ENCODE measurements around the gene RRP7A.
"Not testable (repeated sequence)": the region's sequence is repeated elsewhere in the genome, so short reads cannot be mapped to it uniquely, and the experiment has no call there.

DNA sequence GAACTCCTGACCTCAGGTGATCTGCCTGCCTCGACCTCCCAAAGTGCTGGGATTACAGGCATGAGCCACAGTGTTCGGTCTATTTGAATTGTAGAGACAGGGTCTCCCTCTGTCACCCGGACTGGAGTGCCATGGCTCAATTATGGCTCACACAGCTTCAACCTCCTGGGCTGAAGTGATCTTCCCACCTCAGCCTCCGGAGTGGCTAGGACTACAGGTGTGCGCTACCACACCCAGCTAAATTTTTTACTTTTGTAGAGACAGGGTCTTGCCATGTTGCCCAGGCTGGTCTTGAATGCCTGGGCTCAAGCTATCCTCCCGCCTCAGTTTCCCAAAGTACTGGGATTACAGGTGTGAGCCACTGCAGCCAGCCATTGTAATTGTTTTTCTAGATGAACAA lies 48.4 kb upstream of the RRP7A start:
- TF ChIP-seq, protein P1, sequence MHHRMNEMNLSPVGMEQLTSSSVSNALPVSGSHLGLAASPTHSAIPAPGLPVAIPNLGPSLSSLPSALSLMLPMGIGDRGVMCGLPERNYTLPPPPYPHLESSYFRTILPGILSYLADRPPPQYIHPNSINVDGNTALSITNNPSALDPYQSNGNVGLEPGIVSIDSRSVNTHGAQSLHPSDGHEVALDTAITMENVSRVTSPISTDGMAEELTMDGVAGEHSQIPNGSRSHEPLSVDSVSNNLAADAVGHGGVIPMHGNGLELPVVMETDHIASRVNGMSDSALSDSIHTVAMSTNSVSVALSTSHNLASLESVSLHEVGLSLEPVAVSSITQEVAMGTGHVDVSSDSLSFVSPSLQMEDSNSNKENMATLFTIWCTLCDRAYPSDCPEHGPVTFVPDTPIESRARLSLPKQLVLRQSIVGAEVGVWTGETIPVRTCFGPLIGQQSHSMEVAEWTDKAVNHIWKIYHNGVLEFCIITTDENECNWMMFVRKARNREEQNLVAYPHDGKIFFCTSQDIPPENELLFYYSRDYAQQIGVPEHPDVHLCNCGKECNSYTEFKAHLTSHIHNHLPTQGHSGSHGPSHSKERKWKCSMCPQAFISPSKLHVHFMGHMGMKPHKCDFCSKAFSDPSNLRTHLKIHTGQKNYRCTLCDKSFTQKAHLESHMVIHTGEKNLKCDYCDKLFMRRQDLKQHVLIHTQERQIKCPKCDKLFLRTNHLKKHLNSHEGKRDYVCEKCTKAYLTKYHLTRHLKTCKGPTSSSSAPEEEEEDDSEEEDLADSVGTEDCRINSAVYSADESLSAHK (CRISPR knock-in tag; IDR thresholded peaks at IDR 0.05; ENCODE audit: borderline replicate concordance): not testable (repeated sequence)
- TF ChIP-seq SIN3B (IDR thresholded peaks at IDR 0.05; ENCODE audit: low read length); CBFB (CRISPR knock-in tag; IDR thresholded peaks at IDR 0.05); ATF7 (IDR thresholded peaks at IDR 0.05); ATF7 (CRISPR knock-in tag; IDR thresholded peaks at IDR 0.05); ZNF530 (CRISPR knock-in tag; IDR thresholded peaks at IDR 0.05; ENCODE audit: low read depth); MAFK (conservative IDR thresholded peaks at IDR 0.05 in 1 of 2, IDR thresholded peaks at IDR 0.05 in 1 of 2; ENCODE audit: low read length in 2 of 2): not testable (repeated sequence)
